Bronchial epithelial cell (primary cell): ENCODE data around the gene EHD3. TPM values are rescaled to one million over a fixed set of nuclear protein-coding genes. Genes with fewer than 3 reads are reported as not detected.
A peak's percentile ranks its signal among the peaks of the same experiment; 100 is the strongest.

Experiments used
- DNase-seq: peaks from one replicate; pipeline ENCODE4 v3.0.0-alpha.2; 2010; ENCODE audit warnings: low read depth
- FAIRE-seq: peaks from 2 replicates; lab custom pipeline; 2011; peaks lifted over from hg19 to GRCh38; lab: Jason Lieb, UNC
- H3K27me3 ChIP-seq: 2 replicates; pipeline ENCODE4 v1.5.1; 2011; ENCODE audit warnings: low read length; ENCODE audit not compliant: control insufficient read depth, insufficient read depth
- H3K36me3 ChIP-seq: 2 replicates; pipeline ENCODE4 v1.5.1; 2011; ENCODE audit warnings: low read length; ENCODE audit not compliant: control insufficient read depth, insufficient read depth
- H3K4me3 ChIP-seq: 2 replicates; pipeline ENCODE4 v1.5.1; 2011; ENCODE audit warnings: mild to moderate bottlenecking, low read depth, low read length, control low read depth
- total RNA-seq: library from RNA; depleted of rRNA; stranded (reverse); fragments of >200 nt; gene quantifications from 2 replicates; pipeline ENCODE4 v1.2.1, GENCODE V29; 2014
- TF ChIP-seq, protein P1 (sequence below): IDR thresholded peaks from 2 replicates; pipeline ENCODE4 v1.5.1; 2011; ENCODE audit warnings: mild to moderate bottlenecking, moderate library complexity, low read length, control low read depth, inconsistent platforms; ENCODE audit not compliant: insufficient read depth, severe bottlenecking

Gene EHD3
- total RNA-seq, 1 donor from 2014 or later, result 1.6 TPM

DNA sequence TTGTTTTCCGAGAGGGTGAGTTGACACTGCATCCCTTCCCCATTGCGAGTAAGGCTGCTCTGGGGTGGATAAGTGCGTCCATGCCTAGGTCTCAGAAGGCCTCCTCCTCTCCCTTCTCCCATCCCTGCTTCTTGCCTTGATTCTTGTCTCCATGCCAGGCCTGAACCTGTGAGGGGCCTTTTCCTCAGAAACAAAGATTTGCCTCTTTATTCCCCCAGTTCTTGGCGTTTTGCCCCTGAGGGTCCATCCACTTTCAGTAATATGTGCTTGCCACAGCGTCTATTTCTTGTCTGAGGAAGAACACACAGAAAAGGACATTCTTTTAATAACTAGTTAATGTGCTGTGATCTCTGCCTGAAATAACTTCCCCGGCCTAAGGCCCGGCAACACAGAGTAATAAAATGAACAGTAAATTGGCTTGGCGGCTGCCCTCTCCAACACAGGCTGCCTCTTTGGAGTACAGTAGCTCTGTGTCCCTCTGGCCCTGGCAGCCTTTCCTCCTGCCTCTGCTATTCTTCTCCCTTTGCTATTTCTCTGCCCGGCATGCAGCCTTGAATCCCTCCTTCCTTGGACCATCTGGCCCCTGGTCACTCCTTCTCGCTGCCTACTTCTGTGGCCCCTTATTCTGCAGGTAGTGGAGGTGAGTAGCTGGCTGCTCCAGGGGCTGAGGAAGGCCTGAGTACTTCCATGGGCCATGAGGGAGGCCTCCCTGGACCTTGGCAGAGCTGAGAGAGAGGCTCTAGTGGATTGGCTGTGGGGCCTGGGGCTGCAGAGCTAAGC, 4.4 kb downstream of the EHD3 start:
- FAIRE-seq (no peak), DNase-seq (no peak)
- Histone ChIP-seq H3K36me3 (no peaks in the 10 kb centered on the region), H3K4me3 (no peak overlapping the region), H3K27me3 (no peaks in the 10 kb centered on the region)
- TF ChIP-seq, protein P1, sequence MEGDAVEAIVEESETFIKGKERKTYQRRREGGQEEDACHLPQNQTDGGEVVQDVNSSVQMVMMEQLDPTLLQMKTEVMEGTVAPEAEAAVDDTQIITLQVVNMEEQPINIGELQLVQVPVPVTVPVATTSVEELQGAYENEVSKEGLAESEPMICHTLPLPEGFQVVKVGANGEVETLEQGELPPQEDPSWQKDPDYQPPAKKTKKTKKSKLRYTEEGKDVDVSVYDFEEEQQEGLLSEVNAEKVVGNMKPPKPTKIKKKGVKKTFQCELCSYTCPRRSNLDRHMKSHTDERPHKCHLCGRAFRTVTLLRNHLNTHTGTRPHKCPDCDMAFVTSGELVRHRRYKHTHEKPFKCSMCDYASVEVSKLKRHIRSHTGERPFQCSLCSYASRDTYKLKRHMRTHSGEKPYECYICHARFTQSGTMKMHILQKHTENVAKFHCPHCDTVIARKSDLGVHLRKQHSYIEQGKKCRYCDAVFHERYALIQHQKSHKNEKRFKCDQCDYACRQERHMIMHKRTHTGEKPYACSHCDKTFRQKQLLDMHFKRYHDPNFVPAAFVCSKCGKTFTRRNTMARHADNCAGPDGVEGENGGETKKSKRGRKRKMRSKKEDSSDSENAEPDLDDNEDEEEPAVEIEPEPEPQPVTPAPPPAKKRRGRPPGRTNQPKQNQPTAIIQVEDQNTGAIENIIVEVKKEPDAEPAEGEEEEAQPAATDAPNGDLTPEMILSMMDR, result no peak

DNA sequence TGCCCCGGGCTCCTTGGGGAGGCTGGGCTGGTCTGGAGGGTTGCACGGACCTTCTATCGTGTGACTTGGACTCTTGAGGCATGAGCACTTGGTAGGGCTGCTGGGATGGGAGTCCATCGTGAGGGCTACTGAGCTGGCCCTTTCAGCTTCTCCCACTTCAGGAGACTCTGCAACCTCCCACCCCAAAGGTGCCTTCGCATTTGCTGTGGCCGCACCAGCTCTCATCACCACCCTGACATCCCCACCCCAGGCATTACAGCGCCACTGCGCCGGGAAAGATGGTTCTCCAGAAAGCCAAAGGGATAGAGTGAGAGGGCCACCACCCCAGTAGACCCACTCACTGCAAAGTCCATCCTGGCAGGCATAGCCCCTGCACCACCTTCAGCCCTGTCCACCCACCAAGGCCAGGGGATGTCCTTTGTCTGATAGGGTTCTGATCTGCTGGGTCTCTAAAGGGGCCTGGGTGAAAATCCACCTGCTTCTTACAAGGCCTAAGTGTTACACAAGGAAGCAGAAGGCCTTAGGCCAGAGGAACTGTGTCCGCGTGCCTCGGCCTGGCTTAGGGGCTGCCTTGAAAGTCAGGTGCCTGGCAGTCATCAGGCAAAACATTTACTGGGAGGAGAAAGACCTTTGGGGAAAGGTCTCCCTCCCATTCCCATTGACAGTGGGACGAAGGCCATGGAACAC, 5.1 kb downstream of the EHD3 start:
- Histone ChIP-seq H3K4me3 (no peak overlapping the region), H3K27me3 (no peaks in the 10 kb centered on the region), H3K36me3 (no peaks in the 10 kb centered on the region)
- DNase-seq (no peak), FAIRE-seq (peak; percentile 79)
- TF ChIP-seq, protein P1, result no peak

DNA sequence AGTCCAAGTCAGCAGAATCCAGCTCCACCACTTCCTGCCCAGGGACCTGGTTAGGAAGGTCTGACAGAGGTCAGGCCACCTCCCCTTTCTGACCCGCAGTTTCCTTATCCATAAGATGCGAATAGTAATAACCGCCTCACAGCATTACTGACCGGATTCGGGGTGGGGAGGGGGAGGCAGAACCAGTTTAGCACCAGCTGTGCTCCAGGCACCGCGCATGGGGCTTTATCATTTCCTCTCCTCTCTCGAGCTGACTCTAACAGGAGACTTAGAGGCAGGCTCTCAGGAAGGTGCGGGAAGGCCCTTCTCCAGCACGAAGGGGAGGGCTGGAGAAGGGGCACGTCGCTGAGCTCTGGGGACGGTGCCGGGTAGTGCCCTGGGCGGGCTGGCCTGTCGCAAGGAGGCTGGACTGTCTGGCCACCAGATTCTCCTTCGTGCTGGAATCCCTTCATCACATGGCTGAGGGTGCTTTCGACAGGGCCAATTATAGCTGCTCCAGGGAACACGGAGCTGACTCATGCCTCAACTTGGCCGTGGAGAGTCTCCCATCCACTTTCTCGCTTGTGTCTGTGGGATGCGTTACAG, 5.7 kb downstream of the EHD3 start:
- DNase-seq (no peak), FAIRE-seq (peak; percentile 40)
- no peak overlapping the region for H3K4me3 ChIP-seq
- no peaks in the 10 kb centered on the region for H3K27me3 ChIP-seq
- H3K36me3 ChIP-seq, result no peaks in the 10 kb centered on the region
- TF ChIP-seq, protein P1, result no peak

DNA sequence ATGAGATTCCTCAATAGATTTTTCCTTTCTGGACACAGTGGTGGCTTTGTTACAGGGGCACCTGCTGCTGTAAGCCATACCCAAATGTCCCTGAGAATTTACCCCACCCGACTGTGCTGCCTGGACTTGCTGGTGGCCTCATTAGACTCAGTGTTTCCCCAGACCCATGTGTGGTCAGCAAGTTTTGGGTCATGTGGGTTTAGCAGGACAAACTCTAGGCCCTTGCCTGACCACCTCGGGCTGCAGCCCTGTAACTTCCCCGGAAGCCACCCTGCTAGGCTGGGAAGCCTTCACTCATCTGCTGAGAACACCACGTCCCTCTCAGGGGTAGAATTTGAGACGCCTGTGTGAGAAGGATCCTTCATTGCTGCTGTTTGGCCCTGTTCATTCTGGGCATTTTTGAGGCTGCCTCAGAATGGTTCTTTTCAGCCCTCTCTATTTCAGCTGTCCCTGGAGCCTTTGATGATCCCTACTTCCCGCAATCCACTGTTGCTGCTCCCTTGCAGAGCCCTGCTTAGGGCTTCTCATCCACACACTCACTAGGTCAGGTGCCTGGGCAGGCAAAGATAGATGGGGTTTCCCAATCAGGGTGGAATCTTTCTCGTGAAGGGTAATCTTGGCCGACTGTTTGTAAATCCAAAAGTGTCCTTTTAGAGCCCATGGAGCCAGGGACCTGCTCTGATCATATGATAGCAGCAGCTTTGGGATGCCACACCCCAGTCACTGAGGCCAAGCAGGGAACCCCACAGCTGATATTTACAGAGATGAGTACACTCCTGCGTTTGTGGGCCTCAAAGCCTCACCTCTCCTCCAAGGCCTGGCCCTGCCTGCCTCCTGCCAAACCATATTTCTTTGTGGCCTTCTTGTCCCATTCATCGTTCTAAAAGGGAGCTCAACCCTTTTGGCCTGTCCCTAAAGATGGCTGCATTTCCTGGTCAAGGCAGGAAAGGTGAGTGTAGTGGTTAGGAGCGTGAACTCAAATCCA, 6.7 kb downstream of the EHD3 start:
- TF ChIP-seq, protein P1, result no peak
- Histone ChIP-seq H3K4me3 (no peak overlapping the region), H3K36me3 (no peaks in the 10 kb centered on the region), H3K27me3 (no peaks in the 10 kb centered on the region)
- no peak for DNase-seq
- no peak for FAIRE-seq

DNA sequence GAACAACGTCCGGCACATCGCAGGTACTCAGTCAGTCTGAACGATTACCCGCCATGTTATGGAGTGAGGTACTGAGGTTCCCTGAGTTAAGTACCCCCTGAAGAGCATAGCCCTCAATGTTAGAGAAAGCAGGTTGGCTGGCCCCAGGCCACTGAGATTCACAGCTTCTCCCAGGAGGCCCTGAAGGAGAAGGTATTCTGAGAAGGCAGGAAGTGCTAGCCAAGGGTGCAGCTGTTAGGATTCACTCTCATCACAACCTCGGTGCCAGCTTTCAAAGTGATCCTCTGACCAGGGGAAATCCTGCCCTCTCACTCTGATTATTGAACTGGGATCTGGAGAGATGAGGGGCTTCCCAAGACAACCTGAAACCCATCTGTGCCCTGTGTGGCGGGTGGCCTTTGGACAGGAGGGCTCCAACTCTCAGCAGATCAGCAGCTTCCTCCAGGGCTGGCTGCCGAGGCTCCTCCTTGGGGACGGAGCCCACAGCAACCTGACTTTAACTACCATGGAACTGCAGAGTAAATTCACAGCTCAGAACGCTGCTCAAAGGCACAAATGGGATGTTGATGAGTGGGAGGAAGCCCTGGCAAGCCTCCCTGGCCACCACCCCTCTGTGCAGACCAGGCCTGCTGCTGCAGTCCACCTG, 7.8 kb downstream of the EHD3 start:
- TF ChIP-seq, protein P1, result no peak
- DNase-seq, result no peak
- FAIRE-seq, result peak; percentile 47
- Histone ChIP-seq H3K27me3 (no peaks in the 10 kb centered on the region), H3K4me3 (no peak overlapping the region), H3K36me3 (no peaks in the 10 kb centered on the region)
